Activated naive CD4-positive, alpha-beta T cell treated with anti-CD3 and anti-CD28 coated beads for 36 hours (primary cell): ENCODE data around the gene LGR5. TPM values are rescaled to one million over a fixed set of nuclear protein-coding genes. Genes with fewer than 3 reads are reported as not detected.
"Not testable (repeated sequence)": the region's sequence is repeated elsewhere in the genome, so short reads cannot be mapped to it uniquely, and the experiment has no call there.

Experiments used
- CTCF ChIA-PET: fragments of 350-600 bp; sonication (Branson Sonifier 250); formaldehyde crosslinking; loops from one replicate; lab custom pipeline; 2021; ENCODE audit warnings: antibody characterized with exemption; lab: Charles Lee
- DNase-seq: peaks from one replicate; pipeline ENCODE4 v3.0.0-alpha.2; 2020
- H3K27ac Mint-ChIP-seq: one replicate; pipeline ENCODE4 v1.8.0; 2021; ENCODE audit warnings: mild to moderate bottlenecking, mixed read lengths
- H3K27me3 Mint-ChIP-seq: one replicate; pipeline ENCODE4 v1.8.0; 2021; ENCODE audit warnings: low read depth, mixed read lengths
- H3K36me3 Mint-ChIP-seq: one replicate; pipeline ENCODE4 v1.8.0; 2021; ENCODE audit warnings: low read depth, mixed read lengths
- H3K4me1 Mint-ChIP-seq: one replicate; pipeline ENCODE4 v1.8.0; 2021; ENCODE audit warnings: low read depth, mixed read lengths
- H3K4me3 Mint-ChIP-seq: one replicate; pipeline ENCODE4 v1.8.0; 2021; ENCODE audit warnings: mild to moderate bottlenecking, moderate library complexity, mixed read lengths
- H3K9me3 Mint-ChIP-seq: one replicate; pipeline ENCODE4 v1.8.0; 2021; ENCODE audit warnings: mixed read lengths
- intact Hi-C: fragments of 100-400 bp; cut with micrococcal nuclease; formaldehyde crosslinking; loops from one replicate; pipeline ENCODE4 v1.15.1; 2023
- total RNA-seq, 2 experiments: library from RNA; stranded (reverse); gene quantifications; one replicate each; pipeline ENCODE4 v1.2.3, GENCODE V29; 2021

Gene LGR5
- total RNA-seq, 2 experiments from 2014 or later, result not detected

GRCh38 chr12:71562676-71563595 lies 123.3 kb downstream of the LGR5 start:
- H3K27me3 Mint-ChIP-seq, result no peaks in the 10 kb centered on the region
- no peak overlapping the region for H3K27ac Mint-ChIP-seq
- DNase-seq, result no peak
- CTCF ChIA-PET, result no interaction called here
- H3K9me3 Mint-ChIP-seq, result no peaks in the 10 kb centered on the region
- intact Hi-C loops, result no loop called here
- H3K4me3 Mint-ChIP-seq, result no peak overlapping the region
- H3K4me1 Mint-ChIP-seq, result no peaks in the 10 kb centered on the region
- no peaks in the 10 kb centered on the region for H3K36me3 Mint-ChIP-seq

GRCh38 chr12:71565535-71565934 lies 125.9 kb downstream of the LGR5 start:
- CTCF ChIA-PET, result no interaction called here
- H3K27ac Mint-ChIP-seq, result no peak overlapping the region
- H3K36me3 Mint-ChIP-seq, result no peaks in the 10 kb centered on the region
- H3K4me1 Mint-ChIP-seq, result no peaks in the 10 kb centered on the region
- DNase-seq, result no peak
- peaks cover 8% of the 10 kb centered on the region for H3K27me3 Mint-ChIP-seq
- no peak overlapping the region for H3K4me3 Mint-ChIP-seq
- intact Hi-C loops, result no loop called here
- H3K9me3 Mint-ChIP-seq, result no peaks in the 10 kb centered on the region

GRCh38 chr12:71566655-71567054 lies 127.1 kb downstream of the LGR5 start:
- Mint-ChIP-seq H3K9me3 (no peaks in the 10 kb centered on the region), H3K4me3 (no peak overlapping the region), H3K36me3 (no peaks in the 10 kb centered on the region), H3K27ac (no peak overlapping the region), H3K27me3 (peaks cover 8% of the 10 kb centered on the region), H3K4me1 (no peaks in the 10 kb centered on the region)
- intact Hi-C loops, result no loop called here
- DNase-seq, result no peak
- CTCF ChIA-PET, result no interaction called here

GRCh38 chr12:71567537-71567936 lies 127.9 kb downstream of the LGR5 start:
- Mint-ChIP-seq H3K27me3 (peaks cover 8% of the 10 kb centered on the region), H3K4me1 (no peaks in the 10 kb centered on the region), H3K27ac (no peak overlapping the region), H3K9me3 (no peaks in the 10 kb centered on the region), H3K4me3 (no peak overlapping the region), H3K36me3 (no peaks in the 10 kb centered on the region)
- CTCF ChIA-PET, result interaction anchor here (1.1 kb wide), 1 partner anchor 156 kb away, joined by 3 read pairs; no protein-coding TSS in a partner anchor
- intact Hi-C loops, result no loop called here
- DNase-seq, result no peak

- H3K36me3 Mint-ChIP-seq, H3K4me3 Mint-ChIP-seq, H3K27ac Mint-ChIP-seq, H3K27me3 Mint-ChIP-seq, H3K4me1 Mint-ChIP-seq, H3K9me3 Mint-ChIP-seq, intact Hi-C loops, DNase-seq: not testable (repeated sequence)
- CTCF ChIA-PET, result interaction anchor here (1.1 kb wide), 1 partner anchor 66 kb away, joined by 4 read pairs; no protein-coding TSS in a partner anchor
Measured at GRCh38 chr12:71569885-71570284, 130.3 kb downstream of the LGR5 start.

GRCh38 chr12:71576496-71576895 lies 136.9 kb downstream of the LGR5 start:
- DNase-seq, result no peak
- no peaks in the 10 kb centered on the region for H3K4me1 Mint-ChIP-seq
- intact Hi-C loops, result no loop called here
- no peaks in the 10 kb centered on the region for H3K9me3 Mint-ChIP-seq
- H3K27me3 Mint-ChIP-seq, result no peaks in the 10 kb centered on the region
- H3K4me3 Mint-ChIP-seq, result no peak overlapping the region
- no peak overlapping the region for H3K27ac Mint-ChIP-seq
- CTCF ChIA-PET, result no interaction called here
- no peaks in the 10 kb centered on the region for H3K36me3 Mint-ChIP-seq

GRCh38 chr12:71578694-71579258 lies 139.2 kb downstream of the LGR5 start:
- no peaks in the 10 kb centered on the region for H3K36me3 Mint-ChIP-seq
- DNase-seq, result no peak
- no peaks in the 10 kb centered on the region for H3K9me3 Mint-ChIP-seq
- H3K27me3 Mint-ChIP-seq, result no peaks in the 10 kb centered on the region
- no peak overlapping the region for H3K4me3 Mint-ChIP-seq
- H3K4me1 Mint-ChIP-seq, result no peaks in the 10 kb centered on the region
- CTCF ChIA-PET, result no interaction called here
- H3K27ac Mint-ChIP-seq, result no peak overlapping the region
- intact Hi-C loops, result no loop called here

- Mint-ChIP-seq H3K4me1 (no peaks in the 10 kb centered on the region), H3K27me3 (no peaks in the 10 kb centered on the region), H3K36me3 (no peaks in the 10 kb centered on the region), H3K9me3 (no peaks in the 10 kb centered on the region), H3K27ac (no peak overlapping the region), H3K4me3 (no peak overlapping the region)
- intact Hi-C loops, result no loop called here
- DNase-seq, result no peak
- CTCF ChIA-PET, result no interaction called here
Measured at GRCh38 chr12:71581206-71581605, 141.6 kb downstream of the LGR5 start.

GRCh38 chr12:71582925-71583324 lies 143.3 kb downstream of the LGR5 start:
- no peaks in the 10 kb centered on the region for H3K4me1 Mint-ChIP-seq
- no peak overlapping the region for H3K4me3 Mint-ChIP-seq
- H3K27me3 Mint-ChIP-seq, result no peaks in the 10 kb centered on the region
- no peaks in the 10 kb centered on the region for H3K36me3 Mint-ChIP-seq
- H3K27ac Mint-ChIP-seq, result no peak overlapping the region
- no peaks in the 10 kb centered on the region for H3K9me3 Mint-ChIP-seq
- CTCF ChIA-PET, result no interaction called here
- DNase-seq, result no peak
- intact Hi-C loops, result no loop called here

- Mint-ChIP-seq H3K4me1 (no peaks in the 10 kb centered on the region), H3K27me3 (peaks cover under 1% of the 10 kb centered on the region), H3K36me3 (no peaks in the 10 kb centered on the region), H3K9me3 (no peaks in the 10 kb centered on the region), H3K27ac (no peak overlapping the region), H3K4me3 (no peak overlapping the region)
- CTCF ChIA-PET, result no interaction called here
- DNase-seq, result no peak
- intact Hi-C loops, result no loop called here
Measured at GRCh38 chr12:71584356-71584755, 144.8 kb downstream of the LGR5 start.

GRCh38 chr12:71585218-71585617 lies 145.6 kb downstream of the LGR5 start:
- Mint-ChIP-seq H3K27ac (no peak overlapping the region), H3K9me3 (no peaks in the 10 kb centered on the region), H3K27me3 (peaks cover 7% of the 10 kb centered on the region), H3K4me3 (no peak overlapping the region), H3K4me1 (no peaks in the 10 kb centered on the region), H3K36me3 (no peaks in the 10 kb centered on the region)
- no peak for DNase-seq
- intact Hi-C loops, result no loop called here
- CTCF ChIA-PET, result no interaction called here

GRCh38 chr12:71587012-71587411 lies 147.4 kb downstream of the LGR5 start:
- Mint-ChIP-seq H3K27ac (no peak overlapping the region), H3K27me3 (peaks cover 12% of the 10 kb centered on the region), H3K4me3 (no peak overlapping the region), H3K4me1 (no peaks in the 10 kb centered on the region), H3K9me3 (no peaks in the 10 kb centered on the region), H3K36me3 (no peaks in the 10 kb centered on the region)
- intact Hi-C loops, result no loop called here
- CTCF ChIA-PET, result no interaction called here
- DNase-seq, result no peak

GRCh38 chr12:71589478-71589881 lies 149.9 kb downstream of the LGR5 start:
- Mint-ChIP-seq H3K27ac (no peak overlapping the region), H3K4me1 (no peaks in the 10 kb centered on the region), H3K27me3 (peaks cover 25% of the 10 kb centered on the region), H3K9me3 (no peaks in the 10 kb centered on the region), H3K36me3 (no peaks in the 10 kb centered on the region), H3K4me3 (no peak overlapping the region)
- intact Hi-C loops, result no loop called here
- CTCF ChIA-PET, result interaction anchor here (1.4 kb wide), 1 partner anchor 157 kb away, joined by 3 read pairs; no protein-coding TSS in a partner anchor
- DNase-seq, result no peak
